OCI-LY1 (cell line): Measurements from ENCODE around the gene RINT1.

Experiments used
- CTCF ChIP-seq: fragments of 200-600 bp; sonication (generic), shearing (Covaris generic); IDR thresholded peaks from 2 replicates; pipeline ENCODE4 v1.5.1; 2017; ENCODE audit warnings: mild to moderate bottlenecking, antibody characterized with exemption, low read length, moderate library complexity, mixed read lengths
- EZH2 ChIP-seq: fragments of 200-600 bp; sonication (generic), shearing (Covaris generic); IDR thresholded peaks from 2 replicates; pipeline ENCODE4 v1.8.0; 2017; ENCODE audit warnings: borderline replicate concordance, mixed run types, mild to moderate bottlenecking, antibody characterized with exemption, low read length, moderate library complexity, mixed read lengths

DNA sequence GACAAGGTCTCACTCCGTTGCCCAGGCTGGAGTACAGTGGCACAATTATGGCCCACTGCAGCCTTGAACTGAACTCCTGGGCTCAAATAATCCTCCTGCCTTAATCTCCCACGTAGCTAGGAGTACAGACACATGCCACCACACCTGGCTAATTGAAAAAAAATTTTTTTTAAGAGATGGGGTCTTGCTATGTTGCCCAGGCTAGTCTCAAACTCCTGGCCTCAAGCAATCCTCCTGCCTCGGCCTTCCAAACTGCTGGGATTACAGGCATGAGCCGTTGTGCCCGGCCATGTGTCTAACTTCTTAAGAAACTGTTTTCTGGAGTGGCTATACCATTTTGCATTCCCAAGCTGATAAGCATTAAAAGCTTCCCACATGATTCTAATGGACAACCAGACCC is 58.8 kb downstream of the RINT1 start:
- TF ChIP-seq CTCF, result no peak
- TF ChIP-seq EZH2, result no peak
